Neural crest cell (in vitro differentiated cells): ENCODE measurements around the gene PPAN. TPM values are rescaled to one million over a fixed set of nuclear protein-coding genes. Genes with fewer than 3 reads are reported as not detected.

Experiments used
- DNase-seq: peaks from one replicate; pipeline ENCODE4 v3.0.0; 2021; ENCODE audit warnings: low read depth, mixed read lengths, low spot score
- H3K27ac Mint-ChIP-seq: one replicate; pipeline ENCODE4 v1.8.0; 2021; ENCODE audit warnings: mild to moderate bottlenecking, mixed read lengths; ENCODE audit not compliant: unreplicated experiment
- H3K27me3 Mint-ChIP-seq: 2 replicates; pipeline ENCODE4 v1.8.0; 2021; ENCODE audit warnings: low read depth, mild to moderate bottlenecking, mixed read lengths
- H3K36me3 Mint-ChIP-seq: 2 replicates; pipeline ENCODE4 v1.8.0; 2021; ENCODE audit warnings: low read depth, mild to moderate bottlenecking, mixed read lengths
- H3K4me1 Mint-ChIP-seq: 2 replicates; pipeline ENCODE4 v1.8.0; 2021; ENCODE audit warnings: mixed read lengths
- H3K4me3 Mint-ChIP-seq: one replicate; pipeline ENCODE4 v1.8.0; 2021; ENCODE audit warnings: mild to moderate bottlenecking, mixed read lengths
- H3K9me3 Mint-ChIP-seq: 2 replicates; pipeline ENCODE4 v1.8.0; 2021; ENCODE audit warnings: mixed read lengths
- CTCF ChIP-seq: fragments of 200-600 bp; sonication (generic); conservative IDR thresholded peaks from 2 replicates; pipeline ENCODE4 v1.5.0; 2021; ENCODE audit warnings: antibody characterized with exemption, mild to moderate bottlenecking
- total RNA-seq: library from RNA; stranded (reverse); gene quantifications from 2 replicates; pipeline ENCODE4 v1.2.1, GENCODE V29; 2021

The PPAN gene
- total RNA-seq, 1 donor from 2014 or later = 77.8 TPM

DNA sequence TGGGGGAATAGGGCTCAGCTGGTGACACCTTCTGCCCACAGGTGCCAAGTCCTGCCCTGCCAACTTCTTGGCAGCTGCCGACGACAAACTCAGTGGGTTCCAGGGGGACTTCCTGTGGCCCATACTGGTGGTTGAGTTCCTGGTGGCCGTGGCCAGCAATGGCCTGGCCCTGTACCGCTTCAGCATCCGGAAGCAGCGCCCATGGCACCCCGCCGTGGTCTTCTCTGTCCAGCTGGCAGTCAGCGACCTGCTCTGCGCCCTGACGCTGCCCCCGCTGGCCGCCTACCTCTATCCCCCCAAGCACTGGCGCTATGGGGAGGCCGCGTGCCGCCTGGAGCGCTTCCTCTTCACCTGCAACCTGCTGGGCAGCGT, 7.4 kb downstream of the PPAN start:
- no peaks in the 10 kb centered on the region for H3K4me1 Mint-ChIP-seq

GRCh38 chr19:10113964-10114650, 7.9 kb downstream of the PPAN start:
- Mint-ChIP-seq H3K9me3 (no peaks in the 10 kb centered on the region), H3K27me3 (peaks cover 12% of the 10 kb centered on the region), H3K36me3 (peaks cover 5% of the 10 kb centered on the region), H3K4me3 (peak overlapping the region; percentile 83), H3K4me1 (peaks cover 4% of the 10 kb centered on the region), H3K27ac (no peak overlapping the region)
- no peak for DNase-seq
- no peak for TF ChIP-seq CTCF

More for the DNA sequence above, 7.4 kb downstream of the PPAN start:
- DNase-seq = no peak
- H3K36me3 Mint-ChIP-seq = peaks cover 5% of the 10 kb centered on the region
- H3K27me3 Mint-ChIP-seq = peaks cover 12% of the 10 kb centered on the region
- no peak for TF ChIP-seq CTCF
- H3K4me3 Mint-ChIP-seq = peak overlapping the region; percentile 79
- no peak overlapping the region for H3K27ac Mint-ChIP-seq
- no peaks in the 10 kb centered on the region for H3K9me3 Mint-ChIP-seq

GRCh38 chr19:10114651-10115391, 8.7 kb downstream of the PPAN start:
- Mint-ChIP-seq H3K27me3 (peaks cover 15% of the 10 kb centered on the region), H3K27ac (no peak overlapping the region), H3K9me3 (no peaks in the 10 kb centered on the region), H3K4me3 (peak overlapping the region; percentile 83), H3K4me1 (peaks cover 8% of the 10 kb centered on the region), H3K36me3 (peaks cover 2% of the 10 kb centered on the region)
- TF ChIP-seq CTCF = no peak
- DNase-seq = no peak

DNA sequence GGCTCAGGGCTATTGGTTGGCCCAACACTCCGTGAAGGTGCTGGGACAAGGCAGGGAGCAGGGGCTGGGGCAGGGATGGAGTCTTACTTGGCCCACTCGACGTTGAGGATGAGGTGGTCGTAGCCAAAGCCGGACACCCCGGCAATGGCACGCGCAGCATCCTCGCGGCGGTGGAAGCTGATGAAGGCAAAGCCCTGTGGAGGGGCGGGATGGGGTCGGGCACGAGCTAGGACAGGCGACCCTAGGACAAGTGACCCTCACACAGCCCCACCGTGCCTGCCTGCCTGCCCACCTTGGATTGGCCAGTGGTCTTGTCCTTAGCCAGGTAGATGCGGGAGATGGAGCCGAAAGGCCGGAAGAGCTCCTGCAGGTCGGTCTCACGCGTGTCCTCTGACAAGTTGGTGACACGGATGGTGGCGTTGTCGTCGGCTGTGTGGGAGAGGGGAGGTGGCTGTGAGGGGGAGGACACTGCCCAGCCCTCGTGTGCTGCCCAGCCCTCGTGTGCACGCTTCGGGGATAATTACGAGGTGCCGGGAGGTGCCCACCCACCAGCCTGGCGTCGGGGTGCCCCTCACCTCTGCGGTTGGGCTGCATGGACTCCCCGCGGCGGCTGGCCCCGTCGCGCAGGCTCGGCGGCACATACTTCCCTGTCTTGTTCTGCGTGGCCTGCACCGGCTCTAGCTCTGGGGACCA, 9.4 kb downstream of the PPAN start:
- Mint-ChIP-seq H3K27me3 (peaks cover 16% of the 10 kb centered on the region), H3K4me1 (peaks cover 11% of the 10 kb centered on the region), H3K4me3 (peak overlapping the region; percentile 84), H3K27ac (no peak overlapping the region), H3K9me3 (no peaks in the 10 kb centered on the region), H3K36me3 (peaks cover 3% of the 10 kb centered on the region)
- DNase-seq = no peak
- no peak for TF ChIP-seq CTCF

DNA sequence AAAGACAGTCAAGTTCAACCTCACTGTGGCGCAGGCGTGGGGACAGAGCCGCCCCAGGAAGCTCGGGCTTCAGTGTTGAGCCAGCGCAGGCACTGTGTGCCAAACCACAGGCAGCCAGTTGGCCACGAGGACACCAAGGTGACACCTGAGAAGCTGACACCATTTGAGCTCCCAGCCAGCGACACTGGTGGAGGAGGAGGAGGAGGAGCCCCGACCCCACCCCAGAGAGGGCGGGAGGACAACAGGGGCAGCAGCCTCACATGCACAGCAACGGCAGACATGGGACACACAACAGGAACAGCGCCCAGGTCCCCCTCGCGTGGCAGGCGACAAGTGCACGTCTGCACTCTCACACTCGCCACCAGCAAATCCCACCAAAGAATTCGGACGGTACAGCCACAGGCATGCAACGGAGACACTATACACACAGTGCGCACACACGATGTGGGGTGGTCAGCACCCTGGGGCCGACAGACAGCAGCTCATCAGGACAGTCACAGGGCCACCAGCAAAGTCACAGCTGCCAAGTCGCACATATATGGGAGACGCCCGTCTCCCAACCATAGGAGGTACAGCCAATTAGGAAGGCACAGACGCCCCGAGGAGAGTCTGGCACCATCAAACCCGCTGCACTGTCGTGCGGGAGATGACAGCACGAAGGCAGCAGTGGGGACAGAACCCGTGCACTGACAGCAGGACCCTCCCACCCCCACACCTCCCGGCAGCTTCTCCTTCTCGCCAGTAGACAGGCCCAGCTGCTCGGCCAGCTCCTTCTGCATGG, 10.1 kb downstream of the PPAN start:
- peaks cover 11% of the 10 kb centered on the region for H3K4me1 Mint-ChIP-seq
- H3K27ac Mint-ChIP-seq = no peak overlapping the region
- no peak for TF ChIP-seq CTCF
- H3K4me3 Mint-ChIP-seq = peak overlapping the region; percentile 84
- H3K9me3 Mint-ChIP-seq = no peaks in the 10 kb centered on the region
- H3K27me3 Mint-ChIP-seq = peaks cover 18% of the 10 kb centered on the region
- peaks cover 6% of the 10 kb centered on the region for H3K36me3 Mint-ChIP-seq
- DNase-seq = no peak
